Fibroblast of lung (primary cell): ENCODE results near the gene MCF2L2. TPM values are rescaled to one million over a fixed set of nuclear protein-coding genes. Genes with fewer than 3 reads are reported as not detected.

ENCODE experiments used
- DNase-seq, 2 donors: peaks; one replicate each; pipeline versions ENCODE4 v3.0.0 to v3.0.0-alpha.2; 2010; ENCODE audit warnings: low read depth in 2 of 2
- H2AFZ ChIP-seq: 2 replicates; pipeline ENCODE4 v1.5.1; 2012; ENCODE audit warnings: low read length, control low read depth, inconsistent platforms
- H3K27ac ChIP-seq: 2 replicates; pipeline ENCODE4 v1.5.1; 2011; ENCODE audit warnings: low read length, control low read depth; ENCODE audit not compliant: insufficient read depth
- H3K27me3 ChIP-seq: 2 replicates; pipeline ENCODE4 v1.5.1; 2011; ENCODE audit warnings: mild to moderate bottlenecking, low read length; ENCODE audit not compliant: control insufficient read depth, insufficient read depth
- H3K36me3 ChIP-seq: 2 replicates; pipeline ENCODE4 v1.5.1; 2011; ENCODE audit warnings: low read length; ENCODE audit not compliant: control insufficient read depth, insufficient read depth
- H3K4me1 ChIP-seq: 2 replicates; pipeline ENCODE4 v1.5.1; 2011; ENCODE audit warnings: low read length; ENCODE audit not compliant: control insufficient read depth, insufficient read depth; ENCODE audit errors: extremely low read depth
- H3K4me2 ChIP-seq: 2 replicates; pipeline ENCODE4 v1.5.1; 2011; ENCODE audit warnings: low read length, control low read depth; ENCODE audit not compliant: insufficient read depth; ENCODE audit errors: extremely low read depth
- H3K4me3 ChIP-seq, 4 experiments: fragments of 200-600 bp in 1 of 4; sonication (generic) in 1 of 4; replicated peaks in 1 of 4; 2 replicates each; pipeline ENCODE4 v1.5.1; 2011 to 2016; ENCODE audit warnings: low read length in 4 of 4, low read depth in 3 of 4, mild to moderate bottlenecking in 3 of 4, control low read depth in 2 of 4, inconsistent platforms in 1 of 4, mixed read lengths in 1 of 4; ENCODE audit not compliant: insufficient read depth in 1 of 4; ENCODE audit errors: control extremely low read depth in 1 of 4
- H3K79me2 ChIP-seq: 2 replicates; pipeline ENCODE4 v1.5.1; 2012; ENCODE audit warnings: mild to moderate bottlenecking, low read length, inconsistent platforms; ENCODE audit not compliant: control insufficient read depth, insufficient read depth
- H3K9ac ChIP-seq: 2 replicates; pipeline ENCODE4 v1.5.1; 2011; ENCODE audit warnings: mild to moderate bottlenecking, low read length, control low read depth; ENCODE audit not compliant: insufficient read depth
- H3K9me3 ChIP-seq: 2 replicates; pipeline ENCODE4 v1.5.1; 2012; ENCODE audit warnings: low read depth, low read length; ENCODE audit not compliant: control insufficient read depth, insufficient read depth
- H4K20me1 ChIP-seq: 2 replicates; pipeline ENCODE4 v1.5.1; 2011; ENCODE audit warnings: low read length; ENCODE audit not compliant: control insufficient read depth, insufficient read depth; ENCODE audit errors: extremely low read depth
- CTCF ChIP-seq, 2 donors: IDR thresholded peaks in 1 of 2; conservative IDR thresholded peaks in 1 of 2; 1 replicate in 1 of 2; 2 replicates in 1 of 2; pipeline ENCODE4 v1.5.1; 2011 to 2012; ENCODE audit warnings: low read length in 2 of 2, control low read depth in 1 of 2, inconsistent platforms in 1 of 2, low read depth in 1 of 2, mild to moderate bottlenecking in 1 of 2
- EZH2 ChIP-seq: IDR thresholded peaks from 2 replicates; pipeline ENCODE4 v1.5.1; 2012; ENCODE audit warnings: low read length, control low read depth, mild to moderate bottlenecking; ENCODE audit errors: missing control alignments
- polyA plus RNA-seq, 2 donors: library from polyadenylated mRNA; depleted of rRNA in 1 of 2; stranded (reverse) in 1 of 2; unstranded in 1 of 2; fragments of >200 nt; gene quantifications; 2 replicates each; pipeline ENCODE4 v1.2.1, GENCODE V29; 2011 to 2012; ENCODE audit warnings: missing spikeins in 1 of 2
- total RNA-seq: library from RNA; depleted of rRNA; stranded (reverse); fragments of >200 nt; gene quantifications from 2 replicates; pipeline ENCODE4 v1.2.1, GENCODE V29; 2014

The MCF2L2 gene
- total and polyA plus RNA-seq, 2 donors (not counting 1 experiment from before 2014, with no cell fraction given) = under 0.01 to 0.08 TPM

- no peak for DNase-seq
Measured at GRCh38 chr3:183439515-183439914, 11.1 kb upstream of the MCF2L2 start.

GRCh38 chr3:183438735-183439134, 10.3 kb upstream of the MCF2L2 start:
- Histone ChIP-seq H3K9me3 (no peaks in the 10 kb centered on the region), H3K9ac (no peak overlapping the region), H3K4me1 (no peaks in the 10 kb centered on the region), H4K20me1 (no peaks in the 10 kb centered on the region), H3K27ac (no peak overlapping the region), H3K27me3 (peaks cover 6% of the 10 kb centered on the region), H3K79me2 (no peaks in the 10 kb centered on the region), H2AFZ (no peak overlapping the region), H3K36me3 (no peaks in the 10 kb centered on the region), H3K4me3 (no peak overlapping the region), H3K4me2 (no peak overlapping the region)
- TF ChIP-seq CTCF (conservative IDR thresholded peaks at IDR 0.05 in 1 of 2, IDR thresholded peaks at IDR 0.05 in 1 of 2; ENCODE audit: low read depth in 1 of 2, low read length in 2 of 2) (no peak), EZH2 (no peak)
- no peak for DNase-seq

More at GRCh38 chr3:183439515-183439914, 11.1 kb upstream of the MCF2L2 start:
- Histone ChIP-seq H2AFZ (no peak overlapping the region), H3K36me3 (no peaks in the 10 kb centered on the region), H3K79me2 (no peaks in the 10 kb centered on the region), H3K27me3 (peaks cover 6% of the 10 kb centered on the region), H3K27ac (no peak overlapping the region), H3K4me3 (no peak overlapping the region), H3K9me3 (no peaks in the 10 kb centered on the region), H4K20me1 (no peaks in the 10 kb centered on the region), H3K4me1 (no peaks in the 10 kb centered on the region), H3K4me2 (no peak overlapping the region), H3K9ac (no peak overlapping the region)
- TF ChIP-seq CTCF (conservative IDR thresholded peaks at IDR 0.05 in 1 of 2, IDR thresholded peaks at IDR 0.05 in 1 of 2; ENCODE audit: low read depth in 1 of 2, low read length in 2 of 2) (no peak), EZH2 (no peak)

GRCh38 chr3:183437666-183438564, 9.5 kb upstream of the MCF2L2 start:
- Histone ChIP-seq H3K36me3 (no peaks in the 10 kb centered on the region), H3K9ac (no peak overlapping the region), H3K9me3 (no peaks in the 10 kb centered on the region), H3K27ac (no peak overlapping the region), H4K20me1 (no peaks in the 10 kb centered on the region), H3K4me1 (no peaks in the 10 kb centered on the region), H3K79me2 (no peaks in the 10 kb centered on the region), H3K4me2 (no peak overlapping the region), H3K27me3 (peaks cover 13% of the 10 kb centered on the region), H2AFZ (no peak overlapping the region), H3K4me3 (no peak overlapping the region)
- no peak for DNase-seq
- TF ChIP-seq EZH2 = no peak
- no peak for TF ChIP-seq CTCF (conservative IDR thresholded peaks at IDR 0.05 in 1 of 2, IDR thresholded peaks at IDR 0.05 in 1 of 2; ENCODE audit: low read depth in 1 of 2, low read length in 2 of 2)
